ENCODE results near the gene NCOR1.
"Not testable (repeated sequence)": the region's sequence is repeated elsewhere in the genome, so short reads cannot be mapped to it uniquely, and the experiment has no call there.

Gene NCOR1

DNA sequence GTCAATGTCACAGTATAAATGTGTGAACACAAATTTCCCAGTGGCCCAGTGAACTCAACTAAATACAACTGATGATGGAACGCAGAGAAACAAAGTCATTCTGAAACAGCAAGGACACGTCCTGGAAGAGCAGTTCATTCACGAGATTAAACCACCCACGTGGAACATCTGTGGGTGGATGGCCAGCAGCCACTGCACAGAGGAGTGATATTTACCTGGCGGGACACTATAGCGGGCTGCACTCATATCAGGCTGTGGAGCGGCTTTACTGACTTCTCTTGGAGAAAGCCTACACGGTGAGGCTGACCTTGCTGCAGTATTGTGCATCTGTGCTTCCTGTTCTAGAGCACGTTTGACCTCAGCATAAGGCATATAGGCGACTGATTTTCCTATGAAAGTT lies 128.4 kb downstream of the NCOR1 start:
- no peak for DNase-seq (ENCODE audit: low spot score)

GRCh38 chr17:16085066-16085699 lies 130.2 kb downstream of the NCOR1 start:
- DNase-seq (ENCODE audit: low spot score), result no peak

GRCh38 chr17:16083223-16083622 lies 132.1 kb downstream of the NCOR1 start:
- DNase-seq (ENCODE audit: low spot score), result no peak

DNA sequence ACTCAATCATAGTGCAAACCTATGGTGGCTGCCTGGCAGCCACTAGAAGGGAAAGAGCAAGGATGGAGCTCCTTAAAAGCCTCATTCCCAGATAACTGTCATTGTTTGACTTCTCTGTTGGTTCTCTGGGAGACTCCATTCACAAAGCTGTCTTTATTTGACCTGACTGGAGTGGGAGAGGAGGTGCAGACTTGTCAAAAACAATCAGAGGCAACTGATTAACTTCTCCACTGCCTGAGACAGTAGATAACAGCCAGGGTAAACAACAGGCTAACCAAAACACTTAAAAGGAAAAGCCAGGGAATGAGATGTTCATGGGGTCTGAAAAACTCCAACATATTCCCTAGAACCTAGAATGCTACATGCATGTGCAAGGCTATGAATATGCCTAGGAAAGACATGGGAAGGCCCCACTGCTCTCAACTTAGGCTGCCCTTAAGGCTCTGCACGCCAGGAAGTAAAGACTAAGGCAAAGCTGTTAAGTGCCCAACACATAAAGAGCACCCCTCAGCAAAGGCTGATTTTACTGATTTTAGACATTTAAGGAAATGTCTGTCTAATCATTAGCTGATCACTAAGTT lies 133.7 kb downstream of the NCOR1 start:
- DNase-seq (ENCODE audit: low spot score), result no peak

- no peak for DNase-seq (ENCODE audit: low spot score)
Measured at GRCh38 chr17:16080366-16080765, 135.0 kb downstream of the NCOR1 start.

GRCh38 chr17:16075949-16076348 lies 139.4 kb downstream of the NCOR1 start:
- no peak for DNase-seq (ENCODE audit: low spot score)

DNA sequence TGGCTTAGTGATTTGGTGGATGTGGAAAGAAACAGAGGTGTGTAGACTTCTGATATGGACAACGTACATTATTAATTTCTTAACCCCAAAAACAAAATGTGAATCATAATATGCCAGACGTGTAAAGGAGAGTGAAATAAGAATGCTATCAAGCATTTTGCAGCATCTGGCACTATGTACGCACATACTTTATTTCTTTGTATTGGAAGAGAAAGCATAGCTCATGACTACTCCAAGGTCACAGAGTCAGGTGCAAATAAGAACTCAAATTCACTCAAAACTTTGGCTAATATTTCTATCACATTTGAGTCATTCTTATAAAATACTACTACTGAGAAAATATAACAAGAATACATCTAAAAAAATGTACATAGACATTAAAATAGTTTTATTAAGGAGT lies 140.9 kb downstream of the NCOR1 start:
- DNase-seq (ENCODE audit: low spot score), result no peak

GRCh38 chr17:16073845-16074244 lies 141.5 kb downstream of the NCOR1 start:
- DNase-seq (ENCODE audit: low spot score), result no peak

DNA sequence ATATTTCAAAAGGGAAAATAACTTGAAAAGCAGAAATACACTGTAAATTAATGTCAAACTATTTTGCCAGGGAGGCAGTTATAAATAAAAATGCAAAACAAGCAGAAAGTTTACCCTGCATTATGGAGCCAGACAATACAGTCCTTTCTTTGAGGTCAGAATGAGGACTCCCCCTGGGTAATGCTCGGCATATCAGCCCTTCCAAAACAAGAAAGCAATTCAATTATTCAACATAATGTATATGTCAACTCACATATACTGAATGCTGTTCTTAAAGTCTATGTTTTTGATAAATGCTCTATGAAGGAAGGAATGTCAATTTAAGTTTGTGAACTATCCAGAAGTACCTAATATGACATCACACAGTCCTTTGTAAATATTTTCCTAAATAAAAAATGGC lies 143.3 kb downstream of the NCOR1 start:
- no peak for DNase-seq (ENCODE audit: low spot score)

GRCh38 chr17:16068323-16068722 lies 147.0 kb downstream of the NCOR1 start:
- DNase-seq (ENCODE audit: low spot score), result no peak

- no peak for DNase-seq (ENCODE audit: low spot score)
Measured at GRCh38 chr17:16066125-16066524, 149.2 kb downstream of the NCOR1 start.

DNA sequence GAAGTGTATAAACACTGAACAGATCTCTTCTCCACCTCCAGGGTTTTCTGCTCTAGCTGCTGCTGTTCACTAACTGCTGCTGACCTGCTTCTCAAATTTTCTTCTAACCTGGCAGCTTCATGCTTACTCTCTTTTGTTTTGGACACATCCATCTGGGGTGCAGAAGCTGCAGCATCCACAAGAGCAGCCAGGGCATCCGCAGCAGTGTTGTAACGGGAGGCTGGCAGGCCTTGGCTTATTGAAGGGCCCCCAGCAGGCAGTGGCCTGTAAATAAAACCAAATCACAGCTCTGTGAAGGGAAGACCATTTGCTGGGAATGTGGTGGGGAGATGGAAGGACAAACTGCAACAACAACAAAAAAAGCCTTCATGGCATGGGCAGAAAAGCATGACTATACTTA lies 153.7 kb downstream of the NCOR1 start:
- DNase-seq (ENCODE audit: low spot score), result no peak

- not testable (repeated sequence) for DNase-seq (ENCODE audit: low spot score)
Measured at GRCh38 chr17:16055139-16055538, 160.2 kb downstream of the NCOR1 start.

- no peak for DNase-seq (ENCODE audit: low spot score)
Measured at GRCh38 chr17:16052486-16052885, 162.8 kb downstream of the NCOR1 start.

DNA sequence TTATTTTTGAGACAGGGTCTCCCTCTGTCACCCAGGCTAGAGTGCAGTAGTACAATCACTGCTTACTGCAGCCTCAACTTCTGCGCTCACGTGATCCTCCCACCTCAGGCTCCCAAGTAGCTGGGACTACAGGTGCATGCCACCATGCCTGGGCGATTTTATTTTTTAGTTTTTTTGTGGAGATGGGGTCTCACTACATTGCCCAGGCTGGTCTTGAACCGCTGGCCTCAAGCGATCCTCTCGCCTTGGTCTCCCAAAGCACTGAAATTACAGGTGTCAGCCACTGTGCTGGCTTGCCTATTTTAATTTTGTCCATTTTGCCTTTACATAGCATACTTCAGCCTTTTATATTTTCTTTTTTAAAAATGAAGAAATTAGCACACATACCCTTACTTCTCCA lies 164.5 kb downstream of the NCOR1 start:
- no peak for DNase-seq (ENCODE audit: low spot score)

DNA sequence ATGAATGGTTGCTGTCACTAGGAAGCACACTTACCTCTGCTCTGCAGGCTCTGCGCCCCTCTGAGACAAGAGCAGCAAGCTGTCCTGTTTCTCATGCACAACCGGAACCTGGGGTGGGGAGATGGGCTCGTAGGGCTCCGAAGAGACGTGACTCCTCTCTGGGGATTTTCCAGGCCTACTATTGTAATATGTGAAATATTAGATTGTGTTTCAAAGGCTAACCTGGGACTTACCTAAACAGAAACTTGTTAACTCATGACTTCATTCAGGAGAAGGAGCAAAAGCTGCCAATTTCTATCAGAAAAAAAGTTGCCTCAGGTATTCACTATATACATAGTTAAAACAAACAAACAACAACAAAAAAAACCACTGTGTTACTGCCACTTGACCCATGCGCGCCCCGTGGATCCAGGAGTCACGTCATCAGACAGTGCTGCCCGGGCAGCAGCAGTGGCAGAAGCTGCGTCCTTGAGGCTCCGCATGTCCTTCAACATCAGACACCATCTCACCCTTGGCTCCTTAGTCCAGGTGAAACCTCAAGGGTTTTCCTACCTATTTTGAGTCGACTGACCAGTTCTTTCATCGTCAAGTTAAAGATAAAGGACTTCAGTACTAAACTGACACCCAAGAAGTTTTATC lies 166.4 kb downstream of the NCOR1 start:
- no peak for DNase-seq (ENCODE audit: low spot score)

- no peak for DNase-seq (ENCODE audit: low spot score)
Measured at GRCh38 chr17:16046966-16047365, 168.4 kb downstream of the NCOR1 start.

GRCh38 chr17:16044487-16044886 lies 170.8 kb downstream of the NCOR1 start:
- no peak for DNase-seq (ENCODE audit: low spot score)

GRCh38 chr17:16040710-16041251 lies 174.6 kb downstream of the NCOR1 start:
- DNase-seq (ENCODE audit: low spot score), result no peak

GRCh38 chr17:16037636-16038035 lies 177.7 kb downstream of the NCOR1 start:
- no peak for DNase-seq (ENCODE audit: low spot score)

DNA sequence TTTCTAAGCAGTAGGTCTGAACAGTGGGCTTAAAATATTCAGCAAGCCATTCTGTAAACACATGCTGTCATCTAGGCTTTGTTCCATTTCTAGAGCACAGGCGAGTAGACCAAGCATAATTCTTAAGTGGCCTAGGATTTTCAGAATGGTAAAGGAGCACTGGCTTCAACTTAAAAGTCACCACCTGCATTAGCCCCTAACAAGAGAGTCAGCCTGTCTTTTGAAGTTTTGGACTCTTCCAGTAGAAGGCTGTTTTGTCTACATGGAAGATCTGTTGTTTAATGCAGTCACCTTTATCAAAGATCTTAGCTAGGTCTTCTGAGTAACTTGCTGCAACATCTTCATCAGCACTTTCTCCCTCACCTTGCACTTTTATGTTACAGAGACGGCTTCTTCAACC lies 179.1 kb downstream of the NCOR1 start:
- DNase-seq (ENCODE audit: low spot score), result no peak

DNA sequence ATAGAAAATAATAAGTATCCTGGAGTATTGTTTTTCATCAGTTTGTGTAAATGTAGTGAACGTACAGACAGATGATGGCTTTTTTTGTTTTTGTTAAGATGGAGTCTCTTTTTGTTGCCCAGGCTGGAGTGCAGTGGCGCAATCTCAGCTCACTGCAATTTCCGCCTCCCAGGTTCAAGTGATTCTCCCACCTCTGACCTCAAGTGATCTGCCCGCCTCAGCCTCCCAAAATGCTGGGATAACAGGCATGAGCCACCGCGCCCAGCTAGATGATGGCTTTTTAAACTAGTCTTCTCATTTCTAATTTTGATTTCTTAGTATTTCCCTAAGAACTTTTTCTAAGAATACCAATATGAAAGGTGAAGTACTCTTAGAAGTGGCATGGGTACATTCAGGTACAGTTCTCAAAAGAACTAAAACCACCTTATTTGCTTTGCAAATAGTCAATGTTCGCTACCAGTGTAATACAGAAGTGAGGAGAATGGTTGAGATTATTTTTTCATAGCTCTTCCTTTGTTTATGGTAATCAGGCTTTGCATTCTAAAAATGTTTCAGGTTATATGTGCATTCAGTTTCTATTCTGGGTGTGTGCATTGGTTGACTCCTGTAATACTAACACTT lies 181.5 kb downstream of the NCOR1 start:
- DNase-seq (ENCODE audit: low spot score), result no peak
